HG03064 (cell line): Measurements from ENCODE around the gene CFAP61.

Experiments used
- ATAC-seq: cut with Tn5 transposase; IDR thresholded peaks from one replicate; pipeline ENCODE4 v1.9.1; 2021; ENCODE audit warnings: low read depth; ENCODE audit not compliant: unreplicated experiment

The CFAP61 gene

GRCh38 chr20:20386192-20386591 lies 333.9 kb downstream of the CFAP61 start:
- ATAC-seq, result no peak

GRCh38 chr20:20390393-20390792 lies 338.1 kb downstream of the CFAP61 start:
- no peak for ATAC-seq

GRCh38 chr20:20391115-20391514 lies 338.8 kb downstream of the CFAP61 start:
- no peak for ATAC-seq

GRCh38 chr20:20391766-20392165 lies 339.4 kb downstream of the CFAP61 start:
- ATAC-seq, result no peak

GRCh38 chr20:20393207-20394120 lies 341.1 kb downstream of the CFAP61 start:
- ATAC-seq, result no peak

- ATAC-seq, result no peak
Observed at GRCh38 chr20:20395087-20395486, 342.8 kb downstream of the CFAP61 start.

- ATAC-seq, result no peak
Observed at GRCh38 chr20:20395903-20396568, 343.7 kb downstream of the CFAP61 start.

- no peak for ATAC-seq
Observed at GRCh38 chr20:20396794-20397193, 344.5 kb downstream of the CFAP61 start.

GRCh38 chr20:20398123-20398522 lies 345.8 kb downstream of the CFAP61 start:
- ATAC-seq, result no peak

- ATAC-seq, result no peak
Observed at GRCh38 chr20:20399531-20400500, 347.5 kb downstream of the CFAP61 start.

- no peak for ATAC-seq
Observed at GRCh38 chr20:20401991-20402390, 349.7 kb downstream of the CFAP61 start.

GRCh38 chr20:20404633-20405032 lies 352.3 kb downstream of the CFAP61 start:
- no peak for ATAC-seq

- no peak for ATAC-seq
Observed at GRCh38 chr20:20405623-20406022, 353.3 kb downstream of the CFAP61 start.

GRCh38 chr20:20406306-20406705 lies 354.0 kb downstream of the CFAP61 start:
- ATAC-seq, result no peak

- no peak for ATAC-seq
Observed at GRCh38 chr20:20407891-20408805, 355.8 kb downstream of the CFAP61 start.

GRCh38 chr20:20409331-20409730 lies 357.0 kb downstream of the CFAP61 start:
- no peak for ATAC-seq
